Neutrophil (primary cell): ENCODE results near the gene RABGAP1L.
"Not testable (repeated sequence)": the region's sequence is repeated elsewhere in the genome, so short reads cannot be mapped to it uniquely, and the experiment has no call there.

ENCODE experiments used
- H3K27ac ChIP-seq: fragments of 200-600 bp; sonication (generic); 2 replicates; pipeline ENCODE4 v1.5.1; 2016; ENCODE audit warnings: mild to moderate bottlenecking, moderate library complexity
- H3K27me3 ChIP-seq: fragments of 200-600 bp; sonication (generic); 2 replicates; pipeline ENCODE4 v1.6.0; 2016; ENCODE audit warnings: mild to moderate bottlenecking
- H3K36me3 ChIP-seq: fragments of 200-600 bp; sonication (generic); 2 replicates; pipeline ENCODE4 v1.5.1; 2017
- H3K4me1 ChIP-seq, 2 experiments: fragments of 200-600 bp in 1 of 2; sonication (generic) in 1 of 2; 1 replicate in 1 of 2; 2 replicates in 1 of 2; pipeline versions ENCODE4 v1.5.1 to v1.6.1; 2013 to 2016; ENCODE audit warnings: low read depth in 1 of 2, low read length in 1 of 2, mild to moderate bottlenecking in 1 of 2, moderate library complexity in 1 of 2; ENCODE audit not compliant: control insufficient read depth in 1 of 2, insufficient read depth in 1 of 2
- H3K4me3 ChIP-seq, 2 experiments: fragments of 200-600 bp in 1 of 2; sonication (generic) in 1 of 2; 1 replicate in 1 of 2; 2 replicates in 1 of 2; pipeline ENCODE4 v1.5.1; 2013 to 2016; ENCODE audit warnings: low read depth in 1 of 2, low read length in 1 of 2, mild to moderate bottlenecking in 1 of 2, moderate library complexity in 1 of 2
- H3K9me3 ChIP-seq: fragments of 200-600 bp; sonication (generic); 2 replicates; pipeline ENCODE4 v1.5.1; 2016
- CTCF ChIP-seq: fragments of 200-600 bp; sonication (generic); IDR thresholded peaks from 2 replicates; pipeline ENCODE4 v1.5.1; 2016; ENCODE audit warnings: antibody characterized with exemption

RABGAP1L gene

DNA sequence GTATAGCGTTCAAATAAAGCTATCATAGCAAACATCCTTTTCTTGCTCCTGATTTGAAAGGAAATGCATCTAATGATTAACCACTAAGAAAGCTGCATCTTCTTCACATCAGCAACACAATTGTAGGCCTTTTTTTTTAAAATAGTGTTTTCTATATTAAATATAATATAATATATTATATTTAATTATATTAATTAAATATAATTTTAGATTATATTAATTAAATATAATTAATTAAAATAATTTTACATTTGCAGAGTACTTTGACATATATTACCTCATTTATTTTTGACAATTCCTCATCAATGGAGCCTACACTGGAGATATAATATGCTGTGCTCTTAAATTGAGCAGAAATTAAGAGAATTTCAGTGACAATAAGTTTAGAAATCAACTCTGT, 481.5 kb downstream of the RABGAP1L start:
- H3K27ac ChIP-seq, result no peak overlapping the region
- no peaks in the 10 kb centered on the region for H3K36me3 ChIP-seq
- H3K4me1 ChIP-seq, result no peaks in the 10 kb centered on the region
- H3K4me3 ChIP-seq, result no peak overlapping the region
- no peaks in the 10 kb centered on the region for H3K27me3 ChIP-seq
- TF ChIP-seq CTCF, result no peak
- H3K9me3 ChIP-seq, result no peaks in the 10 kb centered on the region

DNA sequence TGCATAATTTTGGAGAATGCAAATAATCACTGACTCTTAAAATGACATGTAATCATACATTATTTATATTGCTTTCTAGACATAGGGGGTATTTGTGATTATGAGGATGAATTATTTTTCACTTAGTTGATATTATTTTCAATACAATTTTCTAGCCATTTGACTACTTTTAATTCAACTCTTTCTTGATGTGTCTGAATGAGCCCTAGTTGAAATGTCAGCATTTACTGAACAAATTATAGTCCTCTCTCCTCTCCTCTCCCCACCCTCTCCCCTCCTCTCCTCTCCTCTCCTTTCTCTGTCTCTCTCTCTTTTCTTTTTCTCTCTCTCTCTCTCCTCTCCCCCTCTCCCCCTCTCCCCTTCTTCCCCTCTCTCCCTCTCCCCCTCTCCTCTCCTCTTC, 483.1 kb downstream of the RABGAP1L start:
- no peaks in the 10 kb centered on the region for H3K36me3 ChIP-seq
- H3K4me1 ChIP-seq, result no peaks in the 10 kb centered on the region
- no peak overlapping the region for H3K27ac ChIP-seq
- H3K27me3 ChIP-seq, result no peaks in the 10 kb centered on the region
- H3K4me3 ChIP-seq, result no peak overlapping the region
- no peak for TF ChIP-seq CTCF
- H3K9me3 ChIP-seq, result no peaks in the 10 kb centered on the region

- no peak for TF ChIP-seq CTCF
- H3K4me1 ChIP-seq, result no peaks in the 10 kb centered on the region
- no peaks in the 10 kb centered on the region for H3K27me3 ChIP-seq
- no peak overlapping the region for H3K27ac ChIP-seq
- H3K36me3 ChIP-seq, result no peaks in the 10 kb centered on the region
- H3K9me3 ChIP-seq, result no peaks in the 10 kb centered on the region
- no peak overlapping the region for H3K4me3 ChIP-seq
These were observed 483.9 kb downstream of the RABGAP1L start for GRCh38 chr1:174643206-174643605.

- not testable (repeated sequence) for H3K27me3 ChIP-seq, H3K27ac ChIP-seq, H3K4me3 ChIP-seq, H3K9me3 ChIP-seq, H3K36me3 ChIP-seq, H3K4me1 ChIP-seq
These were observed 490.3 kb downstream of the RABGAP1L start for GRCh38 chr1:174649572-174649971.

DNA sequence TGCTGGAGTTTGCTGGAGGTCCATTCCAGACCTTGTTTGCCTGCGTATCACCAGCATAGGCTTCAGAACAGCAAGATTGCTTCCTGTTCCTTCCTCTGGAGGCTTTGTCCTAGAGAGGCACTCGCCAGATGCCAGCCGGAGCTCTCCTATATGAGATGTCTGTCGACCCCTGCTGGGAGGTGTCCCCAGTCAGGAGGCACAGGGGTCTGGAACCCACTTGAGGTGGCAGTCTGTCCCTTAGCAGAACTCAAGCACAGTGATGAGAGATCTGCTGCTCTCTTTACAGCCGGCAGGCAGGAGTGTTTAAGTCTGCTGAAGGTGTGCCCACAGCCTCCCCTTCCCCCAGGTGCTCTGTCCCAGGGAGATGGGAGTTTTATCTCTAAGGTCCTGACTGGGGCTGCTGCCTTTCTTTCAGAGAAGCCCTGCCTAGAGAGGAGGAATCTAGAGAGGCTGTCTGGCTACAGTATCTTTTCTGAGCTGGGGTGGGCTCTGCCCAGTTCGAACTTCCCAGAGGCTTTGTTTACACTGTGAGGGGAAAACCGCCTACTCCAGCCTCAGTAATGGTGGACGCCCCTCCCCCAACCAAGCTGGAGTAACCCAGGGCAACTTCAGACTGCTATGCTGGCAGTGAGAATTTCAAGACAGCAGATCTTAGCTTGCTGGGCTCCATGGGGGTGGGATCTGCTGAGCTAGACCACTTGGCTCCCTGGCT, 493.4 kb downstream of the RABGAP1L start:
- Histone ChIP-seq H3K4me1 (no peaks in the 10 kb centered on the region), H3K36me3 (no peaks in the 10 kb centered on the region), H3K27ac (no peak overlapping the region), H3K9me3 (no peaks in the 10 kb centered on the region), H3K27me3 (no peaks in the 10 kb centered on the region), H3K4me3 (no peak overlapping the region)
- TF ChIP-seq CTCF, result no peak

- Histone ChIP-seq H3K27ac (no peak overlapping the region), H3K4me3 (no peak overlapping the region), H3K27me3 (no peaks in the 10 kb centered on the region), H3K4me1 (no peaks in the 10 kb centered on the region), H3K36me3 (no peaks in the 10 kb centered on the region), H3K9me3 (no peaks in the 10 kb centered on the region)
- no peak for TF ChIP-seq CTCF
These were observed 495.2 kb downstream of the RABGAP1L start for GRCh38 chr1:174654560-174654959.
